NCI-H446 (cell line): Measurements from ENCODE around the gene WDR53.
"Not testable (repeated sequence)": the region's sequence is repeated elsewhere in the genome, so short reads cannot be mapped to it uniquely, and the experiment has no call there.

Experiments
- DNase-seq, 2 experiments: peaks; one replicate each; lab custom pipeline; 2025; lab: John Stamatoyannopoulos, UW

Gene WDR53

DNA sequence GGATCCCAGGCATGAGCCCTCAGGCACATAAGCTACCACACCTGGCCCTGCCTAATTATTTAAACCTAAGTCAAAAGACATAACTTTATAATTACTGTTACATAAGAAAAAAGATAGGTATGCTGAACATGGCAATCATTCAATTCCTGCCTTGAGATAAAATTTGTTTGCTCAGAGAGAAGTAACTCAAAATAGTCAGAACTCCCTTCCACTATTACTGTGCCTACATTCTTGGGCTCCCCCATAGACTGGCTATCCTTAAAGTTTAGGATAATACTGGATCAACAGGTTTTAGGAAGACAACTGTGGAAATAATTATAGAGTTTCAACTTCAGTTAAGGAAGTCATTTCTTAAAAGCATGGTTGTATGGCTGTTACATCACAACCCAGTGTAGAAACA, 9.9 kb downstream of the WDR53 start:
- DNase-seq, result no peak

- DNase-seq, result no peak
Measured at GRCh38 chr3:196557236-196557635, 11.1 kb downstream of the WDR53 start.

DNA sequence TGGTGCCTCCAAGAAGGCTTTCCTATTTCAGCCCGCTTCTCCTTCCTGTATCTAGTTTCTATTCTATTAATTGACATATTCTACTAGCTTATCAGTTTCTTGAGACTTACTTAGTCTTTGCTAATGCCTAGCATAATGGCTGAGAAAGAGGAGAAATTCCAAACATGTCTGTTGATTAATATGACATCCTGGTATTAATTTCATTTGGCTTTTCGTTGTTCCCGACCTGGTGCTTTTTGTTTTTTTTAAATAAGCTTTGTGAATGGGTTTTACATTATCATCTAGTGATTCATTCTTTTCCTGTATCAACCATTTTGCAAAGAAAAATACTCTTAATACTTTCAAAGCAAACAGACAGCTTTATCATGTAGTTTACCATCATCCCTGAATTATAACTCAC, 13.1 kb downstream of the WDR53 start:
- no peak for DNase-seq

GRCh38 chr3:196554205-196554604, 14.1 kb downstream of the WDR53 start:
- DNase-seq, result no peak

GRCh38 chr3:196553551-196553950, 14.8 kb downstream of the WDR53 start:
- DNase-seq, result no peak

- no peak for DNase-seq
Measured at GRCh38 chr3:196552253-196552652, 16.1 kb downstream of the WDR53 start.

GRCh38 chr3:196550172-196550571, 18.2 kb downstream of the WDR53 start:
- not testable (repeated sequence) for DNase-seq

DNA sequence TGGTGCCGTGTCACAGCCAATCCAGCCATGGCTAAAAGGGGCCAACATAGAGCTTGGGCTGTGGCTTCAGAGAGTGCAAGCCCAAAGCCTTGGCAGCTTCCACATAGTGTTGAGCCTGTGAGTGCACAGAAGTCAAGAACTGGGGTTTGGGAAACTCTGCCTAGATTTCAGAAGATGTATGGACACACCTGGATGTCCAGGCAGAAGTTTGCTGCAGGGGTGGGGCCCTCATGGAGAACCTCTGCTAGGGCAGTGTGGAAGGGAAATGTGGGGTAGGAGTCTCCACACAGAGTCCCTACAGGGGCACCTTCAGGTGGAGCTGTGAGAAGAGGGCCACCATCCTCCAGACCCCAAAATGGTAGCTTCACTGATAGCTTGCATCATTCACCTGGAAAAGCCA, 19.0 kb downstream of the WDR53 start:
- DNase-seq, result not testable (repeated sequence)

- no peak for DNase-seq
Measured at GRCh38 chr3:196547067-196547466, 21.3 kb downstream of the WDR53 start.

- DNase-seq, result no peak
Measured at GRCh38 chr3:196546537-196546936, 21.8 kb downstream of the WDR53 start.

- DNase-seq, result no peak
Measured at GRCh38 chr3:196544491-196544992, 23.8 kb downstream of the WDR53 start.

- DNase-seq, result no peak
Measured at GRCh38 chr3:196541684-196542445, 26.5 kb downstream of the WDR53 start.

DNA sequence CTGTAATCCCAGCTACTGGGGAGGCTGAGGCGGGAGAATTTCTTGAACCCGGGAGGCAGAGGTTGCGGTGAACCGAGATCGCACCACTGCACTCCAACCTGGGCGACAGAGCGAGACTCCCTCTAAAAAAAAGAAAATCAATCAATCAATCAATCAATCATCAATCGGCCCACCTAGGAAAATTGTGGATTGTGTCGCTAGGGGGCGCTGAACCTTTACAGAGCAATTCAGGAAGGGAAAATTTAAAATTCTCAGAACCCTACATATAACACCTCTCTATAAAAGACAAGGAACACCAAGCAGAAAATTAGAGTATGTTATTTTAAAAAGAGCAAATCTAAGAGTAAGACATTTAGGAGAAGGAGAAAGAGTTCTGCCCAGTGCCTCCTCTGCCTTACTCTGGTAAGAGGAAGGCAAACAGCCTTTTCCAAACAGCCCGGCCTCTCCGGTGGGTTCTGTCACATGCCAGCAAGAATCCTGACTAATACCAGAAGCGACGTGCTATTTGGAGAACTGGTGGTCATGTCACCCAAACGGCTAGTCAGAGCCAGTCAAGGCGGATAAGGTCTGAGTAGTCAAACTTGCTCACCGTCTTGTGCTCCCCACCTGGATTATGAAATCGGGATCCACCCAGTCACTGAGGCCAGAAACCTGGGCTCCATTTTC, 30.9 kb downstream of the WDR53 start:
- peak; percentile 29 to 38 for DNase-seq

GRCh38 chr3:196533260-196533681, 35.1 kb downstream of the WDR53 start:
- DNase-seq, result no peak

GRCh38 chr3:196531418-196531817, 36.9 kb downstream of the WDR53 start:
- DNase-seq, result no peak

DNA sequence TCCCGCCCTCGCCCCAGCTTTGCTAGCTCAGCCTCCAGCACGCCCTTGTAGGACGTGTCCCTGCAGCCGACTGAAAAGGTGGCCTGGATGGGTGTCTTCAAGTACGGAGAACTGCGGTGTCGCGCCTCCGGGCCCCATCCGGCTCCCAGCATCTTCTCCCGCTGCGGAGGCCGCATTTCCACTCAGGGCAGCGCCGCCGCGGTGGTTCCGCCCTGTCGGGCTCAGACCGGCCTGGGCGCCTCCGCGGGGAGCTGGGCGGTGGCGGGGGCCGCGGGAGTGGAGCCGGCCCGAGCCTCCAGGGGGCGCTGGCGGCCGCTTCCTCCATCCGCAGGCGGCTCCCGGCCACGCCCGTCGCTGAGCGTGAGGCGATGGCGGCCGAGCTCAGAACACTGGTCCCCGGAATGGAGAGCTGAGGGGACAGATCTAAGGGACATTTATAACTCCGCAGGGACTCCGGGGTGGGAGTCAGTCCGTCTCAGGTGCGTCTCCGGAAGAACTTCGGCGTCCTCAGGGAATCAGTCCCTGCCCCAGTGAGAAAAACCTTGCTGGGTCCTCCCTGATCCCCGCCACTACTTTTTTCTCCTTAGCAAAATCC, 39.6 kb downstream of the WDR53 start:
- DNase-seq, result peak; percentile 26 to 51

- no peak for DNase-seq
Measured at GRCh38 chr3:196525141-196525540, 43.2 kb downstream of the WDR53 start.

- DNase-seq, result peak in 1 of 2 experiments; percentile 37
Measured at GRCh38 chr3:196524527-196524926, 43.8 kb downstream of the WDR53 start.

- no peak for DNase-seq
Measured at GRCh38 chr3:196523841-196524240, 44.5 kb downstream of the WDR53 start.

- not testable (repeated sequence) for DNase-seq
Measured at GRCh38 chr3:196521291-196521690, 47.1 kb downstream of the WDR53 start.

GRCh38 chr3:196519718-196520082, 48.7 kb downstream of the WDR53 start:
- no peak for DNase-seq

DNA sequence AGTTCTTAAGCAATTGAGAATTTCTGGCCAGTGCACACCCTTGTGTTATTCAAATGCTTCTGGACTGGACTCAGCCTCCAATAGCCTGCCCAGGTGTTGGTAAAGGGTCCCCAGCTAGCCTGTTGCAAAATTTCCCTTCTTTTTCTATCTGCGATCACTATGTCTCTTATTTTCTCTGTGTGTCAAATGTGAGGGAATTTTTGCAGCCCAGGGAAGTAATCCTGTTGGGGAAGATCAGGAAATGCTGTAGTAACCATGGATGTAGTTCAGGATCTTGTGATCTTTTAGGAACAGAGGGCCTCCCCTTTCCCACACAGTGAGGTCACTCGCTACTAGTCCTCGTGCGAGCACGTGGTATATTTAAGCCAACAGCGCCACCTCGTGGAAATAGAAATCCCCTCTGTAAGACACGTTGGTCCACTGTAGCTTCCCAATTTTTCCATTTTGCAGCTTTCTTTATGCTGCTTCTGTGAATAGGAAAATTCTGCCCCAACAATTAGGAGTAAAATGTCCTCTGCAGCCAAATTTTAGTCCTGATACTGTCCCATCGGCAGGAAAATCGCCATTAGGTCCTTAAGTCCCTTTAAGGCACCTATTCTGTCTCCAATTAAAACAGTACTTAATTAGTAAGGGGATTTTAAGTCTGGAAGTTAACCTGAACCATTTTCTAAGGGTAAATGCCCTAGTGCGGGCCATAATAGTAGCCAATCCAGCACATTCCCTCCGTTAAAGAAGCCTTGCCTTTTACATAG, 49.2 kb downstream of the WDR53 start:
- DNase-seq, result peak; percentile 50 to 89
